HuH-7.5 (cell line): Measurements from ENCODE around the gene TUFM.
"Not testable (repeated sequence)": the region's sequence is repeated elsewhere in the genome, so short reads cannot be mapped to it uniquely, and the experiment has no call there.

Experiments used
- DNase-seq: peaks from one replicate; pipeline ENCODE4 v3.0.0; 2011; ENCODE audit warnings: low spot score

Gene TUFM

GRCh38 chr16:28846080-28846932 is at the start of gene TUFM:
Gene TUFM, minus strand, starts transcription at chr16:28846348. Its CDS starts 79 bp downstream, at chr16:28846269.
- peak; percentile 86 for DNase-seq

- DNase-seq: no peak
Measured at GRCh38 chr16:28895609-28896008, 49.5 kb upstream of the TUFM start.

- DNase-seq: no peak
Measured at GRCh38 chr16:28893291-28893690, 47.1 kb upstream of the TUFM start.

GRCh38 chr16:28891964-28892890 is 46.1 kb upstream of the TUFM start:
- no peak for DNase-seq

GRCh38 chr16:28890355-28890754 is 44.2 kb upstream of the TUFM start:
- DNase-seq: not testable (repeated sequence)

- DNase-seq: no peak
Measured at GRCh38 chr16:28886945-28887344, 40.8 kb upstream of the TUFM start.

GRCh38 chr16:28884045-28884444 is 37.9 kb upstream of the TUFM start:
- no peak for DNase-seq

- no peak for DNase-seq
Measured at GRCh38 chr16:28883221-28883996, 37.3 kb upstream of the TUFM start.

- DNase-seq: no peak
Measured at GRCh38 chr16:28882551-28883160, 36.5 kb upstream of the TUFM start.

GRCh38 chr16:28881565-28881964 is 35.4 kb upstream of the TUFM start:
- DNase-seq: not testable (repeated sequence)

- no peak for DNase-seq
Measured at GRCh38 chr16:28880955-28881354, 34.8 kb upstream of the TUFM start.

- DNase-seq: no peak
Measured at GRCh38 chr16:28880589-28880915, 34.4 kb upstream of the TUFM start.

GRCh38 chr16:28879841-28880588 is 33.9 kb upstream of the TUFM start:
- DNase-seq: peak; percentile 97

- peak; percentile 40 for DNase-seq
Measured at GRCh38 chr16:28879261-28879840, 33.2 kb upstream of the TUFM start.

GRCh38 chr16:28878083-28878926 is 32.2 kb upstream of the TUFM start, which contains the start of gene ATP2A1:
Gene ATP2A1, plus strand, starts transcription at chr16:28878488. Its CDS starts 184 bp downstream, at chr16:28878672.
- DNase-seq: no peak

- no peak for DNase-seq
Measured at GRCh38 chr16:28877655-28878000, 31.5 kb upstream of the TUFM start.

GRCh38 chr16:28876973-28877654 is 31.0 kb upstream of the TUFM start:
- no peak for DNase-seq

GRCh38 chr16:28876019-28876659 is 30.0 kb upstream of the TUFM start:
- DNase-seq: no peak
